HG02759 (cell line): ENCODE results near the gene TMEM63C.
"Not testable (repeated sequence)": the region's sequence is repeated elsewhere in the genome, so short reads cannot be mapped to it uniquely, and the experiment has no call there.

Experiments used
- ATAC-seq: cut with Tn5 transposase; IDR thresholded peaks from one replicate; pipeline ENCODE4 v1.9.1; 2021; ENCODE audit warnings: mild to moderate bottlenecking, moderate library complexity; ENCODE audit not compliant: unreplicated experiment

Gene TMEM63C

GRCh38 chr14:77272261-77272660 lies 90.7 kb downstream of the TMEM63C start:
- no peak for ATAC-seq

- ATAC-seq: no peak
Measured at GRCh38 chr14:77273796-77274195, 92.2 kb downstream of the TMEM63C start.

GRCh38 chr14:77275041-77275580 lies 93.5 kb downstream of the TMEM63C start:
- no peak for ATAC-seq

- ATAC-seq: no peak
Measured at GRCh38 chr14:77275601-77276017, 94.0 kb downstream of the TMEM63C start.

GRCh38 chr14:77276295-77276935 lies 94.8 kb downstream of the TMEM63C start:
- ATAC-seq: no peak

- no peak for ATAC-seq
Measured at GRCh38 chr14:77276959-77277358, 95.4 kb downstream of the TMEM63C start.

- no peak for ATAC-seq
Measured at GRCh38 chr14:77278461-77279230, 97.0 kb downstream of the TMEM63C start.

GRCh38 chr14:77279719-77280118 lies 98.1 kb downstream of the TMEM63C start:
- ATAC-seq: no peak

- not testable (repeated sequence) for ATAC-seq
Measured at GRCh38 chr14:77280921-77281320, 99.3 kb downstream of the TMEM63C start.

- ATAC-seq: no peak
Measured at GRCh38 chr14:77281852-77282410, 100.3 kb downstream of the TMEM63C start.

GRCh38 chr14:77284066-77284465 lies 102.5 kb downstream of the TMEM63C start:
- ATAC-seq: no peak

GRCh38 chr14:77284466-77284865 lies 102.9 kb downstream of the TMEM63C start:
- no peak for ATAC-seq

- ATAC-seq: no peak
Measured at GRCh38 chr14:77286576-77286975, 105.0 kb downstream of the TMEM63C start.

GRCh38 chr14:77290705-77291104 lies 109.1 kb downstream of the TMEM63C start:
- no peak for ATAC-seq

- ATAC-seq: no peak
Measured at GRCh38 chr14:77296155-77296554, 114.6 kb downstream of the TMEM63C start.

- ATAC-seq: no peak
Measured at GRCh38 chr14:77296906-77297305, 115.3 kb downstream of the TMEM63C start.

- ATAC-seq: no peak
Measured at GRCh38 chr14:77299771-77300170, 118.2 kb downstream of the TMEM63C start.

- no peak for ATAC-seq
Measured at GRCh38 chr14:77301103-77301502, 119.5 kb downstream of the TMEM63C start.

GRCh38 chr14:77302926-77303325 lies 121.3 kb downstream of the TMEM63C start:
- no peak for ATAC-seq

- ATAC-seq: no peak
Measured at GRCh38 chr14:77303417-77304156, 122.0 kb downstream of the TMEM63C start.

- ATAC-seq: no peak
Measured at GRCh38 chr14:77305696-77306095, 124.1 kb downstream of the TMEM63C start.
